Coronary artery (tissue), 2 donors: ENCODE data around the gene MED9.
"Not testable (repeated sequence)": the region's sequence is repeated elsewhere in the genome, so short reads cannot be mapped to it uniquely, and the experiment has no call there.

Source experiments
- DNase-seq: peaks from one replicate; pipeline ENCODE4 v3.0.0-alpha.2; 2017; ENCODE audit warnings: low spot score
- H3K27ac ChIP-seq, 2 donors: fragments of 200-600 bp; sonication (generic); one replicate each; pipeline ENCODE4 v1.5.1; 2016 to 2019
- H3K4me3 ChIP-seq: fragments of 200-600 bp; sonication (generic); 2 replicates; pipeline ENCODE4 v1.5.1; 2016; ENCODE audit warnings: mild to moderate bottlenecking, moderate library complexity
- CTCF ChIP-seq: fragments of 200-600 bp; sonication (generic); IDR thresholded peaks from one replicate; pipeline ENCODE4 v1.5.1; 2019; ENCODE audit warnings: antibody characterized with exemption

Gene MED9, protein sequence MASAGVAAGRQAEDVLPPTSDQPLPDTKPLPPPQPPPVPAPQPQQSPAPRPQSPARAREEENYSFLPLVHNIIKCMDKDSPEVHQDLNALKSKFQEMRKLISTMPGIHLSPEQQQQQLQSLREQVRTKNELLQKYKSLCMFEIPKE

GRCh38 chr17:17476865-17477467 lies at the start of gene MED9:
TSS of gene MED9 (plus strand) at chr17:17477000. CDS start at chr17:17477042, 42 bp downstream.
- DNase-seq = peak; percentile 93
- no peak for TF ChIP-seq CTCF

GRCh38 chr17:17429222-17429621 lies 47.6 kb upstream of the MED9 start:
- Histone ChIP-seq H3K27ac (no peak overlapping the region), H3K4me3 (no peak overlapping the region)
- DNase-seq = no peak
- TF ChIP-seq CTCF = no peak

More at GRCh38 chr17:17476865-17477467, at the start of gene MED9:
- Histone ChIP-seq H3K27ac (peak within 1 kb of the TSS; percentile 93 to 95), H3K4me3 (peak within 1 kb of the TSS; percentile 99)

GRCh38 chr17:17430924-17431323 lies 45.9 kb upstream of the MED9 start:
- H3K27ac ChIP-seq, DNase-seq, H3K4me3 ChIP-seq: not testable (repeated sequence)

DNA sequence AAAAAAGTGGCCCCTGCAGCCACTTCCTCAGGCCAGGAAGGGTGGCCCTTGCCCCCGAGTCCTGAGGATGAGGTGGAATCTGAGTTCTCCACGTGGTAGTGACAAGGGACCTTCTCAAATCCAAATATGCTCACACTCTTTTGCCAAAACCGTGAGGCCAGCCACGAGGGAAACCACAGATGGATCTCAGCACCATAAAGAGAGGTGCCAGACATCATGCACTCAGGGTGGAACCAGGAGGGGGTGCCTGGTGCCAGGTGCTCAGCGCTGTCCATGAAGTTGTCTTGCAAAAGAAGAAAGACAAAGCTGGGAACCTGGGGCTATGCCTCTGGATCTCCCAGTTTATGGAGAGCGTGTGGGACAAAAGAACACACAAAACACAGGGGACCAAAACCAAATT lies 45.2 kb upstream of the MED9 start:
- TF ChIP-seq CTCF = no peak
- H3K27ac ChIP-seq = no peak overlapping the region
- H3K4me3 ChIP-seq = no peak overlapping the region
- DNase-seq = no peak

- no peak overlapping the region for H3K27ac ChIP-seq
- no peak for TF ChIP-seq CTCF
- DNase-seq = no peak
- no peak overlapping the region for H3K4me3 ChIP-seq
Observed at GRCh38 chr17:17433000-17433703, 43.6 kb upstream of the MED9 start.

DNA sequence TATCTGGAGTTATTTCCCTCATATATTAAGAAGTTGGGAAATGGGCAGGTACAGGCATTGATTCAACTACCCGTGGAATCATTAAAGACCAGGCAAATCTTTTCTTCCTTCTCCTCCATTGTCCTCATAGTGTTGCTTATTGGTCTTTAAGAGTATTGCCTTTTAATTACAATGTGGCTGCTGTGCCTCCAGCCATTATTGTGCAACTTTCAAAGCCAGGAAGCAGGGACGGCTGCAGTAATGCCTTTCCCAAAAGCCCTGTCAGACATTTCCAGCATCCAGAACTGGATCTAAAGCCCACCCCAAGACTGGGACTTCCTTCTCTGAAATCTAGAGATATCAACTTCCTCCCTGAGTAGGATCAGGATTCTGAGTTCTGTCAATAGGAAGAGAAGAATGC lies 42.3 kb upstream of the MED9 start:
- Histone ChIP-seq H3K27ac (no peak overlapping the region), H3K4me3 (no peak overlapping the region)
- DNase-seq = no peak
- no peak for TF ChIP-seq CTCF

- no peak for DNase-seq
- H3K27ac ChIP-seq = no peak overlapping the region
- H3K4me3 ChIP-seq = no peak overlapping the region
- TF ChIP-seq CTCF = no peak
Observed at GRCh38 chr17:17435323-17435722, 41.5 kb upstream of the MED9 start.
